ENCODE measurements around the gene C1QTNF9.
"Not testable (repeated sequence)": the region's sequence is repeated elsewhere in the genome, so short reads cannot be mapped to it uniquely, and the experiment has no call there.

C1QTNF9 gene

DNA sequence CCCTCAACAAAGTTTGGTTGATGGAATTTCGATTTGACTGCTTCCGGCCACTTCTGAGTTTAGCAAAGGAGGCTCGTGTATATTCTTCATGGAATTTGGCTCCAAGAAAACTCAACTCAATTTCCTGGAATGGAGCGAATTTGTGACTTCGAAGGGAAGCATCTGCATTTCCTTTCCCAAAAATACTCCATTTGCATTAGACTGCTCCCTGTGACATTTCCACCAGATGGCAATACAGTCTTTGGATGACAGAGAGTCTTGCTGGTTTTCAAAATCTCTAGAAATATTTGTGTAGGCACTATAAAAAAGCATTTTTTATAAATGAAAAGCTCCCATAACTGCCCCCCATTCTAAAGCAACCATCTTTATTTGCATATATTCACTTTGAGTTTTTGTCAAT is 4.1 kb downstream of the C1QTNF9 start:
- Histone ChIP-seq H3K4me1 (ENCODE audit: control insufficient read depth, insufficient read depth, low read length) (no peaks in the 10 kb centered on the region), H3K27ac (ENCODE audit: extremely low read depth, low read depth, low read length) (no peak overlapping the region), H3K9me3 (ENCODE audit: control insufficient read depth, insufficient read depth, low read depth, low read length) (no peaks in the 10 kb centered on the region), H3K4me3 (ENCODE audit: low read depth, low read length) (no peak overlapping the region), H3K36me3 (ENCODE audit: control insufficient read depth in 2 of 2, insufficient read depth in 1 of 2, low read length in 2 of 2) (no peaks in the 10 kb centered on the region)
- ChIA-PET POLR2A (no interaction called here), CTCF (no interaction called here)
- TF ChIP-seq, protein P1, sequence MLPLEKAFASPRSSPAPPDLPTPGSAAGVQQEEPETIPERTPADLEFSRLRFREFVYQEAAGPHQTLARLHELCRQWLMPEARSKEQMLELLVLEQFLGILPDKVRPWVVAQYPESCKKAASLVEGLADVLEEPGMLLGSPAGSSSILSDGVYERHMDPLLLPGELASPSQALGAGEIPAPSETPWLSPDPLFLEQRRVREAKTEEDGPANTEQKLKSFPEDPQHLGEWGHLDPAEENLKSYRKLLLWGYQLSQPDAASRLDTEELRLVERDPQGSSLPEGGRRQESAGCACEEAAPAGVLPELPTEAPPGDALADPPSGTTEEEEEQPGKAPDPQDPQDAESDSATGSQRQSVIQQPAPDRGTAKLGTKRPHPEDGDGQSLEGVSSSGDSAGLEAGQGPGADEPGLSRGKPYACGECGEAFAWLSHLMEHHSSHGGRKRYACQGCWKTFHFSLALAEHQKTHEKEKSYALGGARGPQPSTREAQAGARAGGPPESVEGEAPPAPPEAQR (tag by site-specific recombination; IDR thresholded peaks at IDR 0.05) = no peak
- TF ChIP-seq, protein P2, sequence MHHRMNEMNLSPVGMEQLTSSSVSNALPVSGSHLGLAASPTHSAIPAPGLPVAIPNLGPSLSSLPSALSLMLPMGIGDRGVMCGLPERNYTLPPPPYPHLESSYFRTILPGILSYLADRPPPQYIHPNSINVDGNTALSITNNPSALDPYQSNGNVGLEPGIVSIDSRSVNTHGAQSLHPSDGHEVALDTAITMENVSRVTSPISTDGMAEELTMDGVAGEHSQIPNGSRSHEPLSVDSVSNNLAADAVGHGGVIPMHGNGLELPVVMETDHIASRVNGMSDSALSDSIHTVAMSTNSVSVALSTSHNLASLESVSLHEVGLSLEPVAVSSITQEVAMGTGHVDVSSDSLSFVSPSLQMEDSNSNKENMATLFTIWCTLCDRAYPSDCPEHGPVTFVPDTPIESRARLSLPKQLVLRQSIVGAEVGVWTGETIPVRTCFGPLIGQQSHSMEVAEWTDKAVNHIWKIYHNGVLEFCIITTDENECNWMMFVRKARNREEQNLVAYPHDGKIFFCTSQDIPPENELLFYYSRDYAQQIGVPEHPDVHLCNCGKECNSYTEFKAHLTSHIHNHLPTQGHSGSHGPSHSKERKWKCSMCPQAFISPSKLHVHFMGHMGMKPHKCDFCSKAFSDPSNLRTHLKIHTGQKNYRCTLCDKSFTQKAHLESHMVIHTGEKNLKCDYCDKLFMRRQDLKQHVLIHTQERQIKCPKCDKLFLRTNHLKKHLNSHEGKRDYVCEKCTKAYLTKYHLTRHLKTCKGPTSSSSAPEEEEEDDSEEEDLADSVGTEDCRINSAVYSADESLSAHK (tag by site-specific recombination; IDR thresholded peaks at IDR 0.05) = no peak
- no peak for TF ChIP-seq ZNF701 (tag by site-specific recombination; IDR thresholded peaks at IDR 0.05)
- no peak for TF ChIP-seq ZNF214 (tag by site-specific recombination; IDR thresholded peaks at IDR 0.05; ENCODE audit: borderline replicate concordance)
- no peak for TF ChIP-seq ZNF121 (tag by site-specific recombination; IDR thresholded peaks at IDR 0.05)
- no peak for TF ChIP-seq ZFHX2 (tag by site-specific recombination; conservative IDR thresholded peaks at IDR 0.05)
- no peak for TF ChIP-seq ZNF560 (tag by site-specific recombination; IDR thresholded peaks at IDR 0.05; ENCODE audit: borderline replicate concordance)
- TF ChIP-seq, protein P3, sequence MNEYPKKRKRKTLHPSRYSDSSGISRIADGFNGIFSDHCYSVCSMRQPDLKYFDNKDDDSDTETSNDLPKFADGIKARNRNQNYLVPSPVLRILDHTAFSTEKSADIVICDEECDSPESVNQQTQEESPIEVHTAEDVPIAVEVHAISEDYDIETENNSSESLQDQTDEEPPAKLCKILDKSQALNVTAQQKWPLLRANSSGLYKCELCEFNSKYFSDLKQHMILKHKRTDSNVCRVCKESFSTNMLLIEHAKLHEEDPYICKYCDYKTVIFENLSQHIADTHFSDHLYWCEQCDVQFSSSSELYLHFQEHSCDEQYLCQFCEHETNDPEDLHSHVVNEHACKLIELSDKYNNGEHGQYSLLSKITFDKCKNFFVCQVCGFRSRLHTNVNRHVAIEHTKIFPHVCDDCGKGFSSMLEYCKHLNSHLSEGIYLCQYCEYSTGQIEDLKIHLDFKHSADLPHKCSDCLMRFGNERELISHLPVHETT (tag by site-specific recombination; IDR thresholded peaks at IDR 0.05) = no peak

DNA sequence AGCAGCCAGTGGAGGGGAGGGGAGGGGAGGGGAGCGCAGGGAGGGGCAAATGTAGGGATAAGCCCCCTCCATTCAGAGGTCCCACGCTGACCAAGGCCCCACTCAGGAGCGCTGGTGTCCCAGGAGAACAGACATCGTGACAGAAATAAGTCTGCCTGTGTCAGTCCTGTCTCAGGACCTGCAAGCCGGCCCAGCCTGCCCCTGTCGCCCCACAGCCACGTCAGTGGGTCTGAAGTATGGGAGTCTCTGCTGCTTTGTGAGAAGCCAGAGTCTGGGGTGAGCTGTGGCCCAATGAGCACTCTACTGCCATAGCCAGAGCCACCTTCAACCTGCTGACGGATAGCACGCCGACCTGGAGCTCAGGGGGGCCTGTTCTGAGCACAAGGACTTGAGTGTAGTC is 8.5 kb downstream of the C1QTNF9 start:
- POLR2A ChIA-PET; CTCF ChIA-PET; H3K4me1 ChIP-seq (ENCODE audit: control insufficient read depth, insufficient read depth, low read length); H3K36me3 ChIP-seq (ENCODE audit: control insufficient read depth in 2 of 2, insufficient read depth in 1 of 2, low read length in 2 of 2); H3K4me3 ChIP-seq (ENCODE audit: low read depth, low read length); H3K27ac ChIP-seq (ENCODE audit: extremely low read depth, low read depth, low read length); H3K9me3 ChIP-seq (ENCODE audit: control insufficient read depth, insufficient read depth, low read depth, low read length): not testable (repeated sequence)

DNA sequence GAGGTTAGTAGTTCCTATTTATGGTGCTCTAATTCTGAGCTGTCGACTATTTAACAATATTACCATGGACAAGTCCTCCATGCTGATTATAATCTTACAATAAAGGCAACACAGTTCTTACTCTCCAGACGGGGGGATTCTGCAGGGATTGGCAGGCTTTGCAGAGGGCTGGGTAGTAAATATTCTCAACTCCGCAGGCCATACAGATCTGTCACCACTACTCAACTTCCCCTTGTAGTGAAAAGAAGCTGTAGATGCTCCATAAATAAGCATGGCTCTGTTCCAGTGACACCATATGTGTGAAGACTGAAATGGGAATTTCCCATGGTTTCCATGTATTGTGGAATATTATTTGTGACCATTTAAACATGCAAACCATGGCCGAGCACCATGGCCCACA is 9.5 kb downstream of the C1QTNF9 start:
- H3K4me1 ChIP-seq (ENCODE audit: control insufficient read depth, insufficient read depth, low read length); CTCF ChIA-PET; H3K4me3 ChIP-seq (ENCODE audit: low read depth, low read length); H3K27ac ChIP-seq (ENCODE audit: extremely low read depth, low read depth, low read length); H3K9me3 ChIP-seq (ENCODE audit: control insufficient read depth, insufficient read depth, low read depth, low read length); H3K36me3 ChIP-seq (ENCODE audit: control insufficient read depth in 2 of 2, insufficient read depth in 1 of 2, low read length in 2 of 2); POLR2A ChIA-PET: not testable (repeated sequence)

DNA sequence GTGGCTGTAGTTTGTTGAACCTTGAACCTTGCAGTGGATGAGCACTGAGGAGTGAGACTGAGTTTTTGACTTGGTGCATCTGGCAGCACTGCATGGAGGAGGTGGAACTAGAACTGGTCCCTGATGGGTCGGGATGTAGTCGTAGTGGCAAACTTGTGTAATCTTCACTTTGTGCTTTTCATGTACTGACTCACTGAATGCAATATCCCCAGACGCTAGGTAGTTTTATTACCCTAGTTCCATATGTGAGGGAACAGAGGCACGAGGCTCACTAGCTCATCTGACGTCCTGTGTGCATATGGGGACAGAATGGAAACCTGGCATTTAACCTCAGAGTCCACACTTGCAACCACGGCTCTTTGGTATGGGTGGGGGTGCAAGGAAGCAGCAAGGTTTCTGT is 10.3 kb downstream of the C1QTNF9 start:
- H3K4me1 ChIP-seq (ENCODE audit: control insufficient read depth, insufficient read depth, low read length); H3K9me3 ChIP-seq (ENCODE audit: control insufficient read depth, insufficient read depth, low read depth, low read length); POLR2A ChIA-PET; H3K36me3 ChIP-seq (ENCODE audit: control insufficient read depth in 2 of 2, insufficient read depth in 1 of 2, low read length in 2 of 2); H3K4me3 ChIP-seq (ENCODE audit: low read depth, low read length); CTCF ChIA-PET; H3K27ac ChIP-seq (ENCODE audit: extremely low read depth, low read depth, low read length): not testable (repeated sequence)

DNA sequence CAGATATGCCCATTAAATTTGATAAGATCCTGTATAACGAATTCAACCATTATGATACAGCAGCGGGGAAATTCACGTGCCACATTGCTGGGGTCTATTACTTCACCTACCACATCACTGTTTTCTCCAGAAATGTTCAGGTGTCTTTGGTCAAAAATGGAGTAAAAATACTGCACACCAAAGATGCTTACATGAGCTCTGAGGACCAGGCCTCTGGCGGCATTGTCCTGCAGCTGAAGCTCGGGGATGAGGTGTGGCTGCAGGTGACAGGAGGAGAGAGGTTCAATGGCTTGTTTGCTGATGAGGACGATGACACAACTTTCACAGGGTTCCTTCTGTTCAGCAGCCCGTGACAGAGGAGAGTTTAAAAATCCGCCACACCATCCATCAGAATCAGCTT is 12.0 kb downstream of the C1QTNF9 start:
- POLR2A ChIA-PET; H3K4me1 ChIP-seq (ENCODE audit: control insufficient read depth, insufficient read depth, low read length); H3K9me3 ChIP-seq (ENCODE audit: control insufficient read depth, insufficient read depth, low read depth, low read length); H3K36me3 ChIP-seq (ENCODE audit: control insufficient read depth in 2 of 2, insufficient read depth in 1 of 2, low read length in 2 of 2); H3K4me3 ChIP-seq (ENCODE audit: low read depth, low read length); H3K27ac ChIP-seq (ENCODE audit: extremely low read depth, low read depth, low read length): not testable (repeated sequence)
- CTCF ChIA-PET = interaction anchor here (1.6 kb wide), 1 partner anchor 236 kb away, joined by 10 read pairs; no protein-coding TSS in a partner anchor

All from HEK293 (cell line).